ENCODE measurements around the gene SPSB1.
"Not testable (repeated sequence)": the region's sequence is repeated elsewhere in the genome, so short reads cannot be mapped to it uniquely, and the experiment has no call there.

Gene SPSB1

DNA sequence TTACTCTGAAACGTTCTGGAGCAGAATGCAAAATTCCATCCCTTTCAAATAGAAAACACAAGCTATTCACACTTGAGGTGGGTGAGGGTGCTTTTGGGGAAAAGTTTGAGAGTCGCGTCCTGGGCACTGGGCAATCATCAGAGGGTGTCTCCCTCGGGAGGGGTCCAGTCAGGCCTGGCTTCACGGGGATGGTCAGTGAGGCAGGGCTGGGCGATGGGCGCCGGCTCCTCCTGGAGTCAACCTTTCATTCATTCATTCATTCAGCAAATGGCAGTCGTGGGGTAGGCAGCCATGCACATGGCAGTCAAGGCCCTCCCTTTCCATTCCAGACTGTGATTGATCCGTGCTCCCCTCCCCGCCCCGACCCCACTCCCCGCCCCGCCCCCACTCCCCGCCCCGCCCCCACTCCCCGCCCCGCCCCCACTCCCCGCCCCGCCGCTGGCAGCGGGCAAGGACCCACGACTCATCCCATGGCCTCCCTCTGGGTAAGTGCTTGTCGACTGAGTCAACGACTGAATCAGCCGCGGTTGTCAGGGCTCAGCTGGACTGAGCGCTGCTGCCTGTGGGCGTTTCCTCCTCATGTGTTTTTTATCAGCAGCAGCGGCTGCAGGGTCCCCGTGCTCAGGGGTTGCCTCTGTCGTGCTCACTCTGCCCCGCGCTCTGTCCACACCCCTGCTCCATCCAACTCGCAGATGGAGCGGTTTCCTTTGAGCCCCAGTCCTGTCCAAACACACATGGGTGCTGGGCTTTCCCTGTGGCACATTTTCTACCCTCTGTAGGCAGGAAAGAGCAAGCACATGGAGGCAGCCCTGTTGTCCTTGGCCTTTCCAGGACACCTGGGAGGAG, 12.5 kb upstream of the SPSB1 start:
- DNase-seq, result no peak

DNA sequence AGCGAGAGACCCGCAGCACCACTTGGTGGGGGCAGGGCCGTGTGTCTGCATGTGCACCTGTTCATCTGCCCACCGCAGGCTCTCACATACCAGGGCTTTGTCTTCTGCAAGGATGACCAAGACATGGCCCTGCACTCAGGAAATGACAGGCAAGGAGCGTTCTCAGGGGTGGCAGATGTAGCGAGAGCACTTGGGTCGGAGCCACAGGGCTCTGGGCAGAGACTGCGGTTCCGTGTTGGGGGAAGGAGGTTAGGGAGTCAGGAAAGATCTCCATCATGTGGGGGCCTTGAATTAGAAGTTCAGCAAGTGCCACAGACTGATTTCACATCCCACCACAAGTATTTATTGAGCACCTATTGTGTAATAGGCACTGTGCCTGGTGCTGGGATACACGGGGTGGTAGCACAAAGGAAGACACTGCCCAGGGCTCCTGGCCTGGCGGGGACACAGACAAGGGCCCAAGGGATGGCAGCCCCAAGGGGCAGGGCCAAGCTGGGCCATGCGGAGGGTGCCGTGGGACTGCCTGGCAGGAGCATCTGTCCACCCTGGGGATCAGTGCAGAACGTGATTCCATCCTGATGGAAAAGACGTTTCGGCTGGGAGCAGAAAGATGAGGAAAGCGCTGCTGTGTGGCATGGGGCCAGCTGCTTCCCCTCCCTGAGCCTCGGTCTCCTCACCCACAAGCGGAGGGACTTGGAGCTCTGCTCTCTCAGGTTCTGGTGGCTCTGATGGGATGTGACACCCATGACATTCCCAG, 11.4 kb upstream of the SPSB1 start:
- no peak for DNase-seq

DNA sequence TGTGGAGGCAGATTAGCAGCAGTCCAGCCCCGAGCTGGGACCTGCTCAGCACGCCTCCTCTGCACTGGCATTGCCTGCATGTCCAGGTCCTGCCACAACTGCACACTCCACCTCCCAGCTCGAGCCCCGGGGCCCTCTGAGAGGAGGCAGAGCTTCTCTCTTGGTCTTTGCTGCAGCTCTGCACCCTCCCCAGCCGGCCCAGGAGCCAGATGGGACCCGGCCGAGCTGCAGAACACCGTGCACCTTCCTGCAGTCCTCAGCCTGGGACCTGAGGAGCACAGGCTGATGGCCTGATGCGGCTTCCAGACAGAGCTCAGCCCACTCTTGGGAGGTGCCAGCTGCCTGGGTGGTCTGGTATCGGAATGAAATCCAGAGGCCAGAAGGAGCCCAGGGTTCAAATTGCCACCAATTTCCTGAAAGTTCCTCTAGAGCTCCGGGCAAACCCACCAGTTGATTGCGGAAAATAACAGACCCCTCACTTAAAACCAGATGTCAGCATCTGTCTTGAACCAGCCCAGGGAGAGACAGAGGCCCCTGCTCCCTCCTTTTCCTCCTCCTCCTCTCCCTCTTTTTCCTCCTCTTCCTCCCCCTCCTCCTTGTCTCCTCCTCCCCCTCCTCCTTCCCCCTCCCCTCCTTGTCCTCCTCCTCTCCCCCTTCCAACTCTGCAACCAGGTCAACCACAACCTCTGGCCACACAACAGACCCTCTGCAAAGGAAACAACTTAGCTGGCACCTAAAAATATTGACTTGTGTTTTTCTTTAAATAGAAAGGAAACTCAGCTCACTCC, 10.6 kb upstream of the SPSB1 start:
- no peak for DNase-seq

DNA sequence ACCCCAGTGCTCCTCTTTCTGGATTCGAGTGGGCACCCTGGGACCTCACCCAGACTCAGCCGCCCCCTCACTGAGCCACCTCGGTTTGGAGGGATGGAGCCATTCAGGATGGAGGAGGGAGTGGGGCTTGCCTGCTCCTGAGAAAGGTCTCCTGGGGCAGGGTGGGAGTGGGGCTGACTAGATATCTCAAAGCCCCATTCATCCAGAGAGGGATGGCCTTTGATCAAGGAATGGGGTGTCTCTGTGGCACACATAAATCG, 10.1 kb upstream of the SPSB1 start:
- DNase-seq, result no peak

DNA sequence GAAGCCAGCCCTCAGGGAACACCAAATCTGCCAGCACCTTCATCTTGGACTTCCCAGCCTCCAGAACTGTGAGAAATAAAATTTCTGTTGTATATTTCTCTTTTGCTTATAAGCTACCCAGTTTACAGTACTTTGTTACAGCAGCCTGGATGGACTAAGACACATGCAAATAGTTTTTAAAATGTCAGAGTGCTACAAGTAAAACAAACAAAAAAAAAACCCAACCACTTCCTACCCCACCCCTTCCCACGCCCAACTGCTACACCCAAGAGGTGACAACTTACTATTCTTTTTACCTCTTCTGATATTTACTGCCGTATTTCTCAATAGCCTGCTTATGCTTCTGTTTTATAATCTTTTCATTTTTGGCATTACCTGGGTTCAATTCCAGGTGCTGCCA, 8.6 kb upstream of the SPSB1 start:
- DNase-seq, result no peak

DNA sequence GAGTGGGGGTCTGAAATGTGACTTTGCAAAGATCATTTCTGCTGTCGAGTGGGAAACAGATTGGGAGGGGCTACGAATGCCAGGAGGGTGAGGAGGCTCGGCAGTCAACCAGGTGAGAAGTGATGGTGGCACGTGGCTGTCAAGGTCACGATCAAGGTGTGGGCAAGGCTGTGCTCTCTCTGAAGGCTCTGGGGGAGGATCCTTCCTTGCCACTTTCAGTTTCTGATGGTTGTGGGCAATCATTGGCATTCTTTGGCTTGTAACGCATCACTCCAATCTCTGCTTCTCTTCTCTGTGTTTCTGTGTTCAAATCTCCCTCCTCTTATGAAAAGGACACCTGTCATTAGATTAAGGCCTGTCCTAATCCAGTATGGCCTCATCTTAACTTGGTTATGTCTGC, 6.1 kb upstream of the SPSB1 start:
- no peak for DNase-seq

DNA sequence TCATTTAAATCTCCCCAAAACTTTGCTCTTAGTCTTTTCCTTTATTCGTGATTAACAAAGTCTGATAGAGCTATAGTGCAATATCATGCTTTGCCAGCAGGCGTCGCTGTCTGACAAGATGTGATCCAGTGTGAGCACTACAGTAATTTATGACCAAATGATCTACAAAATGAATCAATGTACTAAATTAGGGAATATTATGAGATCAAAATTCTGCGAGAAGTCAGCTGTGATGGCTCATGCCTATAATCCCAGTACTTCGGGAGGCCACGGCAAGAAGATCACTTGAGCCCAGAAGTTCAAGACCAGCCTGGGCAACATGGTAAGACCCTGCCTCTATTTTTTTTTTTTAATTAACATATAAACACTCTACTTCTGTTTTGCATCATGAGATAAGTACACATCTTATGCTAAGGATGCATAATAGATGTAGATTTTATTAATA, 3.6 kb upstream of the SPSB1 start:
- no peak for DNase-seq

DNA sequence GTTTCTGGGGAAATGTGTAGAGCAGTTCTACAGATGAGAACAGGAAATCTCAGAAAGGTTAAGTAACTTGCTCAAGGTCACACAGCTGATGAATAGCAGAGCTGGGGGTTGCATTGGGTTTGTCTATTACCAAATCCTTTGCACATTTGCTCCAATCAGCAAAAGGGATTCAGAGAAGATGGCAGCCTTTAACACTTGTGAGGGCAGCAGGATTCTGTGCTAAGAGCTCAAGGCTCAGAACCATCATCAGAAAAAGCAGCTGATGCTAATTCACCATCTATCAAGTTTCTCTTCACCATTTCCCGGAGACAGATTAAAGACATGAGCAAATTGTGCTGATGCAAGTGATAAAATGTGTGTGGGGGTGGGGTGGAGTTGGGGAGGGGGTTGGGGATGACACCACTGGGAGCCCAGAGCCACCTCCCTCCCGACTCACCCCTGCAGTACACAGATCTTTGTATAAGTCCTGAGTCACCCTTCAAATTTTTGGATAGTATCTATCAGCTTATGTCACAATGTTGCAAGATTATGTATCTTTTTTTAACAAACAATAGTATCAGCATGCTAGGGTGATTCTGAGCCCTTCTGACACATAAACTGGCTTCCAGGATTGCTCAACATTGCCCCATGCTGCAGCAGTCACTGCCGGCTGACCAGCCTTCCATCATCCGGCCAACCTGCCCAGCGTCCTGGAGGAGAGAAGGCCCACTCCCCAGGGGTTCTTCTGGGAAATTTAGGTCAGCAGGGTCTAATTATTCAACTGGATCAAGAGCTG, 2.8 kb upstream of the SPSB1 start:
- no peak for DNase-seq

DNA sequence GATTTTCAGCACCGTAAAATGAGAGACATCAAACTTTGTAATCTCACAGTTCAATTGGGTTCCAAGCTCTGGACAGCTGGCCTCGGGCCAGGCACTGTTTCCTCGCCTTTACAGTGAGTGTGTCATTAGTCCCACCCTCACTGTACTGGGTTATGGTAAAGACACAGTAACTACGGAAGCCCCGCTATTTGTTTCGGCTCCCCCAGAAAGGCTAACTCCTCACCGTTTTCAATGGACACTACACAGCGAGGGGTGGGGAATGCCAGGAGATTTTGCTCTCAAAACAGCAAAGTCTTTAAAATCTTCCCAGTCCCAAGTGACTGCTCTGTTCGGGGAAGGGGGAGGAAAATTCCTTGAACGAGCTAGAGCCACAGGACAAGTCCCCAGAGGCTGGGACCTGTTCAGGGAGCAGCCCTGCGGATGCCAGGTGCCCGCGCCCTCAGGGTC, 757 bp upstream of the SPSB1 start:
- no peak for DNase-seq

DNA sequence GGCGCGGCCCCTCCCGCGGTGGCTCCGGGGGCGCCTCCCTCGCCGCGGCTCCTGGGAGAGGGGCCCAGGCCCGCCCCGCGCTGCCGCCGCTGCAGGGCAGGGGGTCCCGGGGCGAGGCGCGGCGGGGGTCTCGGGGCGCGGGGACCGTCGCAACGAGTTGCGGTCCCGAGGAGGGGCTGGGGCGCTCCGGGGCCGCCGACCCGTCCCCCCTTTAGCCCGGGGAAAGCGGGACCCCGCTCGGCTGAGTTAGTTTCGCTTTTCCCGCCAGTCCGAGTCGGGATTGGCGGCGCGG, 493 bp downstream of the SPSB1 start:
- DNase-seq, result no peak

DNA sequence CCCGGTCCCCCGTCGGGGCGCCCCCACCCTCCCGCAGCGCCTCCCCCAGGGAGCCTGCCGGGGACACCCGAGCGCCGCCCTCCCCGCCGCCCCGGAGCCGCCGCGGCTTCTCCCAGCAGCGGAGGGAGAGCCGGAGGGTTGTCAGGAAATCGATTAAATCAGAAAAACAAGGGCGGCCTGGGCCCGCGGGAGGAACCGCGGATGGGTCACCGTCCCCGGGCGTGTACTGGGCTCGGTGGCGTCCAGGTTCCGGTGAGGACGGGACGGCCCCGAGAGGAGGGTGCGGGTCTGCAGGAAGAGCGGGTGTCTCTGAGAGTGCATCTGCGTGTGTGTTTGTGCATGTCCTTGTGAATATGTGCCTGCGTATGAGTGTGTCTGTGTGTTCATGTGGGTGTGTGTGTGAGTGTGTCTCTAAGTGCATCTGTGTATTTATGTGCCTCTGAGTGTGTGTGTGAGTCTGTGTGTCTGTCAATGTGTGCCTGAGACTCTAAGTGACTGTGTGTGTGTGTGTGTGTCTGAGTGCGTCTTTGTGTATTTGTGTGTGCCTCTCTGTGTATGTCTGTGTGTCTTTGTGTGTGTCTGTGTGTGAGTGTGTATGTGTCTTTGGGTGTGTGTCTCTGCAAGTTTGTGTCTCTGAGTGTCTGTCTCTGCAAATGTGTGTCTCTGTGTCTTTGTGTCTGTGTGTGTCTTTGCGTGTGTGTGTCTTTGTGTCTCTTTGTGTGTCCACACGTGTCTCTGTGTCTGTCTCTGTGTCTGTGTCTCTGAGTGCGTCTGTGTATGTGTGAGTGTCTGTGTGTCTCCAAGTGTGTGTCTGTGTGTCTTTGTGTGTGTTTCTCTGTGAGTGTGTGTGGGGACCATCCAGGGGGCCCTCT, 1.1 kb downstream of the SPSB1 start:
- no peak for DNase-seq

DNA sequence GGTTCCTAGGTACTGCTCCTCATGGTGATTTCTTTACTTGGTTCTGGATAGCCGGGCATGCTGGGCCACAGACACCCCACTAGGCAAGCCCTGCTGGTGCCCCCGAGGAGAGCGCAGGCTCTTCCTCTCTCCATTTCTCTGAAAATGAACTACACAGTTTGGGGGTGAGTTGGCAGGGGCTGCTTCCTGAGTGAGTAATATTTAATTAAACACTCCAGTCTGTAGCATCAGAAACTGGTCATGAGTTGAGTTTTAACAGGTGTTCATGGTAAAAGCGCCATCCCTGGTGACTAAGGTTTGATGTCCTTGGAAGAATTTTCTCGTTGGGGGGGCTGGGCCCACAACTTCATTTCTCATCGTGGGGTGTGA, 1.7 kb downstream of the SPSB1 start:
- DNase-seq, result no peak

DNA sequence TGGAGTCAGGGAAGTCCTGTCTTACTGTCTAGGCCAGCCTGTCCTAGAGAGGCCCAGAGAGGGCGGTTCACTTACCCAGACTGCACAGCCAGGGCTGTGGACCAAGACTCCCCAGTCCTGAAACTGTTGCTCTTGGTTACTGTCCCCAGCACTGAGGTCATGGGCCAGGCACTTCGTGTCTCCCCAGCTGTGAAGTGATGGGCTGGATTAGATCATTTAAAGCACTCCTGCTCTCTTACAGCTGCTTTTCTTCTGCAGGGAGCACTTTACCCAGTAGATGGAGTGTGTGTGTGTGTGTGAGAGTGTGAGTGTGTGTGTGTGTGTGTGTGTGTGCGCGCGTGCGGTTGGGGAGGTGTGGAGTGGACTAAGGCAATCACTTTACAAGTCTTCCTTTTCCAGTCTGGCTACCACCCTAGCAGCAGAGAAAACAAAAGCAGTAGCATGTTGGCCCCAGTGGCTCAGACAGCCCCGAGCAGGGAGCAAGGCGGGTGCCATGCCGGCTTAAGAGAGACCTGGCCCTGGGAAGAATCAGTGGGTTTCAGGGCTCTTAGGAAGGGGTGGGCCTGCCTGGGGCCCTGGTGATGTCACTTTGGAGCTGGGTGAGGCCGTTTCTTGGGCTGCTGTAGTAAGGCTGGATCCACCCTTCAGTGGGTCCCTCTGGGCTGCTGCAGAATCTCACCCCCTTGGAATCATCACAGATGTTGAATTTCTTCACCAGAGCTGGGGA, 2.4 kb downstream of the SPSB1 start:
- DNase-seq, result no peak

DNA sequence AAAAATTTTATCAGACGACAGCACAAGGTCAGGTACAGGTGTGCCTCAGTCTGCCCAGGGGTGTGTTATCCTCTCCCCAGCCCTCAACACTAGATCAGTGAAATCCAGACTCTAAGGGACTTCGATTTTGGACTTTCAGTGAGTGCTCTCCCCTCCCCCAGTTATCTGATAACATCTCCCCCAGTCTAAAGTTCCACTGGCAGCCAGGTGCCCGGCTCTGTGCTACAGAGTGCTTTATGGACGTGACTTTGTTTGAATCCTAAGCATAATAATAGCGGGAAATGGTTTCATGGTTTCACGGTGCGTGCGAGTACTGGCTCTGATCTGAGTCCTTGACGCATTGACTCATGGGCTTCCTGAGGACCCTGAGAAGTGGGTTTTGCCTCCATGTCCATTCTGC, 3.2 kb downstream of the SPSB1 start:
- DNase-seq, result no peak

DNA sequence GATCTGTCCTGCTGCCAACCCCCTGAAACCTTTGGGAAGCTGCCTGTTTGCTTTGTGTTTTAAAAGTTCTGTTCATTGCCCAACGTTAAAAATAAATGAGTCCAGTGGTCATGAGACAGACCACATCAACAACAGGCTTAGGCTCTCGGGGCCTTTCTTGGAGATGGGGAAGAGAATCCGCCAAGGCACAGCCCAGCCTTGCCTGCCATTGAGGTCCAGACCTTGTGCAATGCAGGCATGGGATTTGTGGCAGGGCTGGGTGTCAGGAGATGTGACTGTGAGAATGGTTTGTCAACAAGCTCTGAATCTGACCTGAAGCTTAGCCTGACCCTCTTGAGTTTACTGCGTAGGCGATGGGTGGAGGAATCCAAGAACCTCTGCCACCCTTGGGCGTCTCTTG, 4.2 kb downstream of the SPSB1 start:
- no peak for DNase-seq

DNA sequence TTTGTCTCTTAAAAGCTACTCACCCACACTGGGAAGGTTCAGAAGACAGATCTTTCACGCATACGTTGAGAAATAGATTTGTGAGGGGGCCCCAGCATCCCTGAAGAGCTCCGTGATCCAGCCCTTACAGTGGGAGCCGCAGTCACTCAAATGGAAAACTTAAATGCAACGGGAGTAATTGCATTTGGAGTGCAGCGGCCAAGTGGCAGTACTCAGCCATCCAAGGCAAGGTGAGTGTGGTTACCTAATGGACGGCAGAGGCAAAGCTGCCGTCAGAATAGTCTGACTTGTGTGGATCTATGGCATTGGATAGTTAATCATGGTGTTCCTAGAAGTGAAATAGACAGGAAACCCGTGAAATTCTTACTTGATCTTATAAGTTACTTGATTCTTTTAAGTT, 5.1 kb downstream of the SPSB1 start:
- DNase-seq, result no peak

DNA sequence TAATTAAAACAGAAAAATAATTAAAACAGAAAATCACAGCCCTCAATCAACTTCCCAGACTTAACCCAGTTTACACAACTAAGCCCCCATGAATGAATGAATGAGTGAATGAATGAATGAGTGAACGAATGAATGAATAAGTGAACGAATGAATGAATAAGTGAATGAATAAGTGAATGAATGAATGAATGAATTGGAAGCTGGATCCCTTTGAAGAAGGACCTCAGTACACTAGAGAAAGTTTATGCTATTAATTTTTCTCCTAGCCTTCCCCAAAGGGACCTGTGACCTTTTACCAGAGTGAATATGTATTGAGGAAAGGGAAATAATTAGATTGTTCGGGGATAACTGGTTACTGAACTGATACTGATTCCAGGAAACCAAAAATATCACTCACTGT, 5.6 kb downstream of the SPSB1 start:
- no peak for DNase-seq

DNA sequence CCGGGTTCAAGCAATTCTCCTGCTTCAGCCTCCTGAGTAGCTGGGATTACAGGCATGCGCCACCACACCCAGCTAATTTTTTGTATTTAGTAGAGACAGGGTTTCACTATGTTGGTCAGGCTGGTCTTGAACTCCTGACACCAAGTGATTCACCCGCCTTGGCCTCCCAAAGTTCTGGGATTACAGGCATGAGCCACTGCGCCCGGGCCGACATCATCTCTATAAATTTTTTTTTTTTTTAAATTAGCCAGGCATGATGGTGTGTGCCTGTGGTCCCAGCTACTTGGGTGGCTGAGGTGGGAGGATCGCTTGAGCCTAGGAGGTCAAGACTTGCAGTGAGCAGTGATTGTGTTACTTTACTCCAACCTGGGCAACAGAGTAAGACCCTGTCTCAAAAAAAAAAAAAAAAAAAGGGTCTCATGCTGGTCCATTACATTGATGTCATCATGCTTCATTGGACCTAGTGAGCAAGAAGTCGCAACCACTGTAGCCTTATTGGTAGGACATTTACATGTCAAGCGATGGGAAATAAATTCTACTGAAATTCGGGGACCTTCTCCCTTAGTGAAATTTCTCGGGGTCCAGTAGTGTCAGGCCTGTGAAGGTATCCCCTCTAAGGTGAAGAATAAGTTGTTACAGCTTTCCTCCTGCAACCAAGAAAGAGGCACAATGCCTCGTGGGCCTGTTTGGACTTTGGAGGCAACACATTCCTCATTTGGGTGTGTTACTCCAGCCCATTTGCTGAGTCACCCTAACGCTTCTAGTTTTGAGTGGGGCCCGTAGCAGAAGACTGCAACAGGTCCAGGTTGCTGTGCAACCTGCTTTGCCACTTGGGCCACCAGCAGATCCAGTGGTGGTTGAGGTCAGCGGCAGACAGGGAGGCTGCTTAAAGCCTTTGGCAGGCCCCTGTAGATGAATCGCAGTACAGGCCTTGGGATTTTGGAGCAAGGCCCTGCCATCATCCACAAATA, 7.2 kb downstream of the SPSB1 start:
- DNase-seq, result not testable (repeated sequence)

DNA sequence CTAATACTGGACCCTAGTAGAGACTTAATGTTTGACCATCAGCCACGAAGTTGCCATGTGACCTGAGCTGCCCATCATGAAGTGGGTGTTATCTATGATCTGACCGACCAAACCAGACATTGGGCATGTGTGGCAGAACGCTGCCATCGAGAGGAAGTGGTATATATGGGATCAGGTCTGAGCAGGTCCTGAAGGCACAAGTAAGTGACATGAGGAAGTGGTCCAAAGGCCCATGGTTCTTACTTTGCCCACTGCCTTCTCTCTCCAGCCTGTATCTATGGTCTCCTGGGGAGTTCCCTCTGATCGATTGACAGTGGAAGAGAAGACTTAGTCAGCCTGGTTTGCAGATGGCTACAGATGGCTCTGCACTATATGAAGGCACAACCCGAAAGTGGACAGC, 7.9 kb downstream of the SPSB1 start:
- DNase-seq, result no peak

Measured in NCI-H1048 (cell line).